ENCODE measurements around the gene RPL12. TPM values are rescaled to one million over a fixed set of nuclear protein-coding genes. Genes with fewer than 3 reads are reported as not detected.

The RPL12 gene
- polyA plus RNA-seq, 2 of the 4 experiments (the other 2 are of a cell fraction) = 2,198 to 2,384 TPM

DNA sequence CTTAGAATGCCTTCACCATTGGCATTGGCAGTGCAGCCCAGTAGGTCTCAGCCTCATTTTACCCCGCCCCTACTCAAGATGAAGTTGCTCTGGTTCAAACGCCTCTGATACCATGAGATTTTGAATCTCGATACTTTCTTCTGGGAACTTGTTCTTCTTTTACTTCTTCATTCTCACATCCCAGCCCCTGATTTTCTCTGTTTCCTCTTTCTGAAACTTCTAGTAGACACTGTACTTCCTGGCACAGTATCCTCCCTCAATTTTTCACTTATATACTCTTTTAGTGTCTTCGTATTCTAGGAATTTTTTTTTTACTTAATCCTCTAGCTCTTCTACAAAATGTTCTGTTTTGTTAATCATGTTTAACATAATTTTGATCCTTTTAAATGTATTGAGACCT lies 40.1 kb downstream of the RPL12 start:
- no peak overlapping the region for H3K4me2 ChIP-seq
- H3K4me3 ChIP-seq = no peak overlapping the region
- H3K9me3 ChIP-seq = no peaks in the 10 kb centered on the region
- DNase-seq (ENCODE audit: low read depth in 1 of 2, low spot score in 1 of 2) = no peak
- TF ChIP-seq FOSB (CRISPR knock-in tag; IDR thresholded peaks at IDR 0.05) (no peak), HOXA7 (CRISPR knock-in tag; IDR thresholded peaks at IDR 0.05) (no peak), EHF (CRISPR knock-in tag; IDR thresholded peaks at IDR 0.05) (no peak), RNF2 (IDR thresholded peaks at IDR 0.05; ENCODE audit: borderline replicate concordance, low read depth) (no peak), ZC3H11A (IDR thresholded peaks at IDR 0.05) (no peak), TP53 (CRISPR knock-in tag; IDR thresholded peaks at IDR 0.05) (no peak), RCOR1 (IDR thresholded peaks at IDR 0.05; ENCODE audit: low read depth, low read length) (no peak), TFCP2L1 (CRISPR knock-in tag; IDR thresholded peaks at IDR 0.05) (no peak)
- TF ChIP-seq, protein P1, sequence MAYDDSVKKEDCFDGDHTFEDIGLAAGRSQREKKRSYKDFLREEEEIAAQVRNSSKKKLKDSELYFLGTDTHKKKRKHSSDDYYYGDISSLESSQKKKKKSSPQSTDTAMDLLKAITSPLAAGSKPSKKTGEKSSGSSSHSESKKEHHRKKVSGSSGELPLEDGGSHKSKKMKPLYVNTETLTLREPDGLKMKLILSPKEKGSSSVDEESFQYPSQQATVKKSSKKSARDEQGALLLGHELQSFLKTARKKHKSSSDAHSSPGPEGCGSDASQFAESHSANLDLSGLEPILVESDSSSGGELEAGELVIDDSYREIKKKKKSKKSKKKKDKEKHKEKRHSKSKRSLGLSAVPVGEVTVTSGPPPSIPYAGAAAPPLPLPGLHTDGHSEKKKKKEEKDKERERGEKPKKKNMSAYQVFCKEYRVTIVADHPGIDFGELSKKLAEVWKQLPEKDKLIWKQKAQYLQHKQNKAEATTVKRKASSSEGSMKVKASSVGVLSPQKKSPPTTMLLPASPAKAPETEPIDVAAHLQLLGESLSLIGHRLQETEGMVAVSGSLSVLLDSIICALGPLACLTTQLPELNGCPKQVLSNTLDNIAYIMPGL (CRISPR knock-in tag; IDR thresholded peaks at IDR 0.05; ENCODE audit: borderline replicate concordance) = no peak
- TF ChIP-seq, protein P2, sequence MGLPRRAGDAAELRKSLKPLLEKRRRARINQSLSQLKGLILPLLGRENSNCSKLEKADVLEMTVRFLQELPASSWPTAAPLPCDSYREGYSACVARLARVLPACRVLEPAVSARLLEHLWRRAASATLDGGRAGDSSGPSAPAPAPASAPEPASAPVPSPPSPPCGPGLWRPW (IDR thresholded peaks at IDR 0.05) = no peak
- H3K27ac ChIP-seq = no peak overlapping the region
- ChIA-PET POLR2A (no interaction called here), CTCF (no interaction called here)
- H3K4me1 ChIP-seq = no peaks in the 10 kb centered on the region
- no peak for ATAC-seq
- FAIRE-seq = no peak
- WGBS (ENCODE audit: missing lambda C conversion rate) = 95% methylated on average over 4 of the region's 4 CpGs

DNA sequence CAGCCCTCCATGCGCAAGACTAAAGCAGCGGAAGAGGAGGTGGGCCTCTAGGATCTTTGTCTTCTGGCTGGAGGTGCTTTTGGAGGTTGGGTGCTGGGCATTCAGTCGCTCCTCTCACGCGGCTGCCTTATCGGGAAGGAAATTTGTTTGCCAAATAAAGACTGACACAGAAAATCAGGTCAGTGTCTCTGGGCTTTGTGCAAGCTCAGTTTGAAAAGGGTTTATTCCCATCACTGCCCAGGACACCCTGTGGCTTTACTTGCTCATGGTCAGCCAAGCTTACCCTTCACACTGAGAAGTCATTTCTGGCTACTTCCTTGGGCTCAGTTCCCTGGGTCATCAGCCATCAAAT lies 43.7 kb downstream of the RPL12 start:
- Histone ChIP-seq H3K4me2 (no peak overlapping the region), H3K4me3 (no peak overlapping the region), H3K9me3 (no peaks in the 10 kb centered on the region), H3K27ac (no peak overlapping the region), H3K4me1 (no peaks in the 10 kb centered on the region)
- FAIRE-seq (no peak), ATAC-seq (peak in 1 of 2 experiments; percentile 14; a peak in 1 of 6 replicates), DNase-seq (ENCODE audit: low read depth in 1 of 2, low spot score in 1 of 2) (no peak)
- 86% methylated on average over 6 of the region's 6 CpGs for WGBS (ENCODE audit: missing lambda C conversion rate)
- TF ChIP-seq KDM1A (IDR thresholded peaks at IDR 0.05; ENCODE audit: low read depth) (no peak), BHLHE40 (IDR thresholded peaks at IDR 0.05; ENCODE audit: low read depth, low read length) (no peak), NPAS2 (CRISPR knock-in tag; IDR thresholded peaks at IDR 0.05; ENCODE audit: borderline replicate concordance) (no peak), GATA3 (IDR thresholded peaks at IDR 0.05; ENCODE audit: borderline replicate concordance) (no peak), JUNB (IDR thresholded peaks at IDR 0.05) (no peak), SMC3 (IDR thresholded peaks at IDR 0.05) (no peak), TP53 (CRISPR knock-in tag; IDR thresholded peaks at IDR 0.05) (no peak), CBX2 (IDR thresholded peaks at IDR 0.05; ENCODE audit: borderline replicate concordance, low read depth) (no peak), ZNF302 (CRISPR knock-in tag; IDR thresholded peaks at IDR 0.05) (no peak), HOXB5 (CRISPR knock-in tag; IDR thresholded peaks at IDR 0.05) (no peak), RFX5 (IDR thresholded peaks at IDR 0.05) (no peak)
- TF ChIP-seq, protein P3, sequence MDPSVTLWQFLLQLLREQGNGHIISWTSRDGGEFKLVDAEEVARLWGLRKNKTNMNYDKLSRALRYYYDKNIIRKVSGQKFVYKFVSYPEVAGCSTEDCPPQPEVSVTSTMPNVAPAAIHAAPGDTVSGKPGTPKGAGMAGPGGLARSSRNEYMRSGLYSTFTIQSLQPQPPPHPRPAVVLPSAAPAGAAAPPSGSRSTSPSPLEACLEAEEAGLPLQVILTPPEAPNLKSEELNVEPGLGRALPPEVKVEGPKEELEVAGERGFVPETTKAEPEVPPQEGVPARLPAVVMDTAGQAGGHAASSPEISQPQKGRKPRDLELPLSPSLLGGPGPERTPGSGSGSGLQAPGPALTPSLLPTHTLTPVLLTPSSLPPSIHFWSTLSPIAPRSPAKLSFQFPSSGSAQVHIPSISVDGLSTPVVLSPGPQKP (IDR thresholded peaks at IDR 0.05; ENCODE audit: low read depth, low read length) = no peak
- TF ChIP-seq, protein P4, sequence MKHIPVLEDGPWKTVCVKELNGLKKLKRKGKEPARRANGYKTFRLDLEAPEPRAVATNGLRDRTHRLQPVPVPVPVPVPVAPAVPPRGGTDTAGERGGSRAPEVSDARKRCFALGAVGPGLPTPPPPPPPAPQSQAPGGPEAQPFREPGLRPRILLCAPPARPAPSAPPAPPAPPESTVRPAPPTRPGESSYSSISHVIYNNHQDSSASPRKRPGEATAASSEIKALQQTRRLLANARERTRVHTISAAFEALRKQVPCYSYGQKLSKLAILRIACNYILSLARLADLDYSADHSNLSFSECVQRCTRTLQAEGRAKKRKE (CRISPR knock-in tag; IDR thresholded peaks at IDR 0.05; ENCODE audit: low read depth) = no peak
- TF ChIP-seq, protein P1 (CRISPR knock-in tag; IDR thresholded peaks at IDR 0.05; ENCODE audit: borderline replicate concordance) = no peak
- ChIA-PET CTCF (interaction anchor here (0.6 to 2.6 kb wide), 5 partner anchors 10 to 710 kb away, joined by 3 to 18 read pairs (median 5); partner anchors contain the start of gene SLC2A8), POLR2A (interaction anchor here (0.7 to 1.5 kb wide), 2 partner anchors 17 to 200 kb away, joined by 3 to 6 read pairs; partner anchors contain the start of gene ZNF79)

Measured in A549 (cell line).